Smooth muscle cell of the brain vasculature (primary cell): ENCODE data around the gene ACBD6.
"Not testable (repeated sequence)": the region's sequence is repeated elsewhere in the genome, so short reads cannot be mapped to it uniquely, and the experiment has no call there.

Experiments
- DNase-seq: peaks from one replicate; pipeline ENCODE4 v3.0.0-alpha.2; 2012; ENCODE audit warnings: low read depth, low spot score

ACBD6 gene

DNA sequence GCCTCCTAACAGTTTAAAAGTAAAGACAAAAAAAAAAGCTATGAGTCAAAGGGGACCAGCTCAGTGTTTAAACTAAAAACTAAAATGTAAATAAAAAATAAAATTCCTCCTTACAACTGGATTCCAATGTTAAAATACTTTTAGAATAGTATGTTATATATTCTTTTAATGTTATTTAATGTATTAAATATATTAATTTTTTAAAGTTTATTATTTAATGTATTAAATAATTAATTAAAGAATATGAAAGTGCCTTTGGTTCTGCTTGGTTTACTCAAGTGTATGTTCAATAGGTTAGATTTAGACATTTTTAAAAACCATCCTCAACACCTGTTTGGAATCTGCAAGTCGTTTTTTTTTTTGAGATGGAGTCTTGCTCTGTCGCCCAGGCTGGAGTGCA is 13.1 kb downstream of the ACBD6 start:
- DNase-seq, result no peak

DNA sequence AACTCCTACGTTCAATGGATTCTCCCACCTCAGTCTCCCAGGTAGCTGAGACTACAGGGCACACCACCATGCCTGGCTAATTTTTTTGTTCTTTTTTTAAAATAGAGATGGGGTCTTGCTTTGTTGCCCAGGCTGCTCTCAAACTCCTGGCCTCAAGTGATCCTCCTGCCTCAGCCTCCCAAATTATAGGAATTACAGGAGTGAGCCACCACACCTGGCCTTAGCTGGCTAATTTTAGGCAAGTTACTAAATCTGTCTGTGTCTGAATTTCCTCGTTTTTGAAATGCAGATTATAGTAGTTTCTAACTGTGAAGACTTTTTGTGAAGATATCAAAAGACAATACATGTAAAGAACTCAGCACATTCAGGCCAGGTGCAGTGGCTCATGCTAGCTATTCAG is 13.7 kb downstream of the ACBD6 start:
- no peak for DNase-seq

DNA sequence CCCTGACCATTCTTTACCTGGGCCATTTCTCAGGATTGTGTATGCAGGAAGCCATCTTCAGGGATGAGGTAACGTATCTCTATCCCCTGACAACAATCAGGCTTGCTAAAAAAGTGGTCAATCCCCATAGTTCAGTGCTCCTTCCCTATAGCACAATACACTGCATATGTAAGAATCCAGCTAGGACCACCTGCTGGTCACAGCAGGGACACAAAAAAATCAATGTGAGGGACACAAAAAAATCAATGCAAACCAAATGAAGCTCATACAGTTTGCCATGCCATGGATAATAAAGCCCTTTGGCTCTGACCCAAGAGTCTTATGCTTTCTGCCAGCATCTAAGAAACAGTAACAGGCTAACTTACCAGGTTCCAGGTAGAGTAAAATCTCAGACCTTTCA is 16.3 kb downstream of the ACBD6 start:
- DNase-seq, result no peak

GRCh38 chr1:180484490-180484889 is 17.9 kb downstream of the ACBD6 start:
- DNase-seq, result no peak

GRCh38 chr1:180482425-180483275 is 19.7 kb downstream of the ACBD6 start:
- peak; percentile 41 for DNase-seq

GRCh38 chr1:180470031-180470430 is 32.3 kb downstream of the ACBD6 start:
- DNase-seq, result no peak

GRCh38 chr1:180468311-180468710 is 34.1 kb downstream of the ACBD6 start:
- DNase-seq, result no peak

- no peak for DNase-seq
These were observed 40.3 kb downstream of the ACBD6 start for GRCh38 chr1:180462102-180462501.

GRCh38 chr1:180461682-180462081 is 40.7 kb downstream of the ACBD6 start:
- not testable (repeated sequence) for DNase-seq

- DNase-seq, result no peak
These were observed 43.6 kb downstream of the ACBD6 start for GRCh38 chr1:180458807-180459206.

DNA sequence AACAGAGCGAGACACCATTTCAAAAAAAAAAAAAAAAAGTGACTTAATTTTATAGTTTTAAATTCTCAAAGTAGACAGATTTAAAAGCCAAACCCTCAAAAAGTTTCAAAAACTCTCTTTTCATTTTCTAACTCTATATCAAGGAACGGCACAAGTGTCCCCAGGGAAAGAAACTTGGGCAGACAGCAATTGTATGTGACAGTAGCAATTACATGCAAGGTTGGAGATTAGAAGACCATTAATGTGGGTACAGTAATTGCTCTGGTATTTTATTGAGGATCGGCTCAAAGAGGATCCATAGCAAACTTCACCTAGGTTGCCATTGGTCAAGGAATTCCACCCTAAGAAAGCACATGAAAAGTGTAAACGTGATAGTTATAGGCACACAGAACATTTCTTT is 46.2 kb downstream of the ACBD6 start:
- no peak for DNase-seq

DNA sequence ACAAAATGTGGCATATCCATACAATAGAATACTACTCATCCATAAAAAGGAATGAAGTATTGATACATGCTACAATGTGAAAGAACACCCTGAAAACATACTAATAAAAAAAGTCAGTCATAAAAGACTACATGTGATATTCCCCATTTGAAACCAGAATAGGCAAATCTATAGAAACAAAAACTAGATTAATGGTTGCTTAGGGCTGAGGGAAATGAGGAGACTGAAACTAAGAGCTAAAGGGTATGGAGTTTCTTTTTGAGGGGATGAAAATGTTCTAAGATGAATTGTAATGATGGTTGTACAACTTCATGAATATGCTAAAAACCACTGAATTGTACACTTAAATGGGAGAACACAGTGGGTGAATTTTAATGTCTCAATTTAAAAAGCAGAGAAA is 50.9 kb downstream of the ACBD6 start:
- DNase-seq, result no peak

DNA sequence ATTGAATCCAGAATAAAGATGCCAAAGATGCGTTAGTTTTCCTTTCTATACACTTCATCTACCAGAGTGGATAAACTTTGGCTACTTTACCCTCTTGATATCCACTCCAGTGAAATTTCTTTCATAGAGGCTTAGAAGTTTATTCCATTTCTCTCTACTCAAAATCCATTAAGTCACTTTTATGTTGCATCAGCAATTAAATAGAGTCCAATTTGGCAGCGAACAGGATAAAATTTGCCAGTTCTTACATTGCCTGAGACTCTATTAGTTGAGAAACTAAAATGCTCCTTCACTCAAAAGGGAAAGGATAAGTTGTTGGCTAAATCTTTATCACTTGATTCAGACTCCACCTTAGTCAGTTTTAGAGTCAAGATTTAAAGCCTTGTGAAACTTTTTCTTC is 57.9 kb downstream of the ACBD6 start:
- DNase-seq, result no peak

DNA sequence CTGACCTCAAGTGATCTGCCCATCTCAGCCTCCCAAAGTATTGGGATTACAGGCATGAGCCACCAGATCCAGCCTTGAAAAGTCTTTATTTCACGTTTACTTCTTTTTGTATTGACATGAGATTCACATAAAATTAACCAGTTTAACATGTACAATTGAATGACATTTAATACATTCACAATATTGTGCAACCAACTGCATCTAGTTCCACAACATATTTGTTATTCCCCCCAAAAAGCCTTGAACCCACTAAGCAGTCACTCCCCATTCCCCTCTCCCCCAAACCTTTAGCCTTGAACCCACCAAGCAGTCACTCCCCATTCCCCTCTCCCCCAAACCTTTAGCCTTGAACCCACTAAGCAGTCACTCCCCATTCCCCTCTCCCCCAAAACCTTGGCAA is 62.0 kb downstream of the ACBD6 start:
- DNase-seq, result no peak

DNA sequence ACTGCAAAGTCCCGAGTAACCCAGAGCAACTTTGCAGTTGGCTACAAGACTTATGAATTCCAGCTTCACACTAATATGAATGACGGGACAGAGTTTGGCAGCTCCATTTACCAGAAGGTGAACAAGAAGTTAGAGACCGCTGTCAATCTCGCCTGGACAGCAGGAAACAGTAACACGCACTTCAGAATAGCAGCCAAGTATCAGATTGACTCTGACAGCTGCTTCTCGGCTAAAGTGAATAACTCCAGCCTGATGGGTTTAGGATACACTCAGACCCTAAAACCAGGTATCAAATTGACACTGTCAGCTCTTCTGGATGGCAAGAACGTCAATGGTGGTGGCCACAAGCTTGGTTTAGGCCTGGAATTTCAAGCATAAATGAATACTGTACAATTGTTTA is 66.8 kb downstream of the ACBD6 start:
- no peak for DNase-seq

DNA sequence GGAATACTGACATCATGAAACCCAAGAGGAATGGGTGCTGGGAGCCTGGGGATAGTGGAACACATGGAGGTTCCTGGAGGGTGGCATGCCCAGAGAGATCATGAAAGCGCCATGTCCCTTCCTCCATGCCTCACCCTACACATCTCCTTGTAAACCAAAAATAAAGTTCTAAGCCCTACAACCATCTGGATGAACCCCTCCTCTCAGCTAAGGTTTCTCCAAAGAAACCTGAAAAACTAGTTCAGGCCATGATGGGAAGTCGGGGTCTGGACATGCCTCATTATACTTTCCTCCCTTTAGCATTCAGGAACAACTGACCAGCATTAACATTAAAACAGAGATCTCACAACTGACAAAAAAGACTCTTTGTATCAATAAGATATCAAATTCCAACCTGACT is 68.5 kb downstream of the ACBD6 start:
- DNase-seq, result no peak

GRCh38 chr1:180431683-180432082 is 70.7 kb downstream of the ACBD6 start:
- no peak for DNase-seq

- DNase-seq, result no peak
These were observed 73.3 kb downstream of the ACBD6 start for GRCh38 chr1:180428782-180429695.

DNA sequence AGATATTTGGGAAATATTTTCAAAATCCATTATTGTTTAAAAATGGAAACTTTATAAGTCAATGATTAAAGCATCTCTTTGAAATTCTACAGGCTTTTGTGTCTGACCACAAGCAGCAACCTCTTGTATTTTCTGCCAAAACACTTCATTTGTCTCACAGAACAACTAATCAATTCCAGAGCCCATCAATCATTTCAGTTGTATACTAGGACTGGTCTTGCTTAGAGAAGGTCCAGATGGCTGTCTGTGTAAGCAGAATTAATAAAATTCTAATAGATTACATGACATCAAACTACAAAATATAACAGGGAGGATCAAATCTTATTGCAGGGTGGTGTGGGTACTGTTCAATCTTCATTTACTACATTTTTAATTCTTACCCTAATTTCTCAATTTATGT is 76.4 kb downstream of the ACBD6 start:
- no peak for DNase-seq

- DNase-seq, result no peak
These were observed 77.4 kb downstream of the ACBD6 start for GRCh38 chr1:180424848-180425457.

GRCh38 chr1:180421614-180422013 is 80.8 kb downstream of the ACBD6 start:
- no peak for DNase-seq

GRCh38 chr1:180421145-180421544 is 81.2 kb downstream of the ACBD6 start:
- not testable (repeated sequence) for DNase-seq
